NCI-H510A treated with DMSO at 0.1 percent for 48 hours (cell line): ENCODE data around the gene ZFP62.

Experiments used
- DNase-seq: peaks from one replicate; lab custom pipeline; 2025; lab: John Stamatoyannopoulos, UW

The ZFP62 gene

DNA sequence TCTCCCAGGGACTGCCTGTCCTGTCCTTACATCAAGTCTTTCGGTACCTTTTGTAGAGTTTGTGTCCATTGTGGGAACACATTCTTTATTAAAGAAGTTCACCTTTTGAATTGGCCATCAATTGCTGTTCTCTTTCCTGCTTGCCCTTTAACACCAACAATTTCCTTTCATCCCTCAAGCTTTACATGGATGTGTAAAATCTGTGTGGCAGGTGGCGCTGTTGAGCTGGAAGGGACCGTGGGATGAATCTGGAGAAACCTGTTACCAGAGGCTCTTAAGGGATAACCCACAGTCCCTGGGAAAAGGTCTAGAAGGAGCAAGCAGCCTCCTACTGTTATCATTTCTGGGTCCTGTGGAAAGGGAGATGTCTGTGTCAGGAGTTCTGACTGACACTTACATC lies 7.9 kb upstream of the ZFP62 start:
- peak; percentile 44 for DNase-seq

DNA sequence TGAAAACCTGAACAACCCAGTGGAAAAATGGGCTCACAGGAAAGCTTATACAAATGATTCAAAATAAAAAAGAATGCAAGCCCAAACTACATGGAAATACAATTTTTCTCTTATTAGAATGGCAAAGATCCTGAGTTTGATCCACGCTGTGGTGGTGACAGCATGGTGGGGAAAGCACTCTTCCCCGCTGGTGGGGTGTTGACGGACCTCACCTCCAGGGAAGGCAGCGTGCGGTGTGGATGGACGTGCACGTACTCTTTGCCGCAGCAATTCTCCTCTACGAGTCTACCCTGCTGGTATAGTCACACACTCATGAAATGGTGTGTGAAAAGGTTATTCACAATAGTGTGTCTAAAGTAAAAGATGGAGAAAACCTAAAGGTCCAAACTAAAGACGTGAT lies 5.9 kb upstream of the ZFP62 start:
- no peak for DNase-seq

DNA sequence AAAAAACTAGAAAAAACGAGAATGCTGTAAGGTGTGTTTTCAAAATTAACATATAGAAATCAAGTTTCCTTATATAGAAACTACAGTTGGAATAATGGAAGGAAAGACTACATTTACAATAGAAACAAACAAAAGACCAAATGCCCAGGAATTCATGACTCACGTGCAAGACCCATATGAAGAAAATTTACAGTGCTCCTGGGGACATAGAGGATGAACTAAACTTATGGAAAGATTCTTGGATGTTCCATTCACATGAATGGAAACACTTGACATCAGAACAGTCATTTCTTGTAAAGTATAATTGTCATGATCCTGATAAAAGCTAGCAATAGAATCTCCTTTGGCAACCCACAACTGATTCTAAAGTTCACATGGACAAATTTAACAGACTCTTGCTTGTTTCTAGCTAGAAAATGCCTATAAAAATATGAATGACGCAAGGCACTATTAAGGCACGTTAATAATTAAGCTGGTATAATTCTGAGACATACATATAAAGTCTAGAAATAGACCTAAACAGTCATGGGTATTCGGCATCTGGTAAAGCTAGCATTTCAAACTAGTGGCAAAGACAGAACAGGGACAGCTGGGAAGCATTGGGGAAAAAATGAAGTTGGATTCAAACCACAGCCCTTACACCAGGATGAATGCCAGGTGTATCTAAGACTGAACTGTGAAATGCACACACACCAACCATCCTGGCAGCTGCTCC lies 5.1 kb upstream of the ZFP62 start:
- no peak for DNase-seq

GRCh38 chr5:180862645-180863044 lies 1.6 kb upstream of the ZFP62 start:
- no peak for DNase-seq

GRCh38 chr5:180860273-180860886 lies 696 bp downstream of the ZFP62 start:
- DNase-seq: peak; percentile 30

DNA sequence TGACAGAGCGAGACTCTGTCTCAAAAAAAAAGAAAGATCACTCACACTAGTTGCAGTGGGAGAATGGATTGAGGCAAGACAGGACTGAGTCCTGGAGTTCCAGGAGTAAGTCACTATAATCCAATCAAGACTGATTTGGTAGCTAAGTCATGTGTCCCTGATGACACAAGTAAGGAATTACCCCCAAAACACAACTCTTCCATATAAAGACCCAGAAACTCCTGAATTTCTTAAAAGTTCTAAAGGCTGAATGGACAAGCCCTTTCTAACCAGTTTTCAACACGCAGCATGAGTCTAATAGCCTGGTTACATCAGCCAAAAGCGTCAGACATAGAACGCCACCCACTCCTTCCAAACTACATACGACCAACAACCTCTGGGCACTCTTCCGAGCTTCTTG lies 2.5 kb downstream of the ZFP62 start:
- DNase-seq: no peak

DNA sequence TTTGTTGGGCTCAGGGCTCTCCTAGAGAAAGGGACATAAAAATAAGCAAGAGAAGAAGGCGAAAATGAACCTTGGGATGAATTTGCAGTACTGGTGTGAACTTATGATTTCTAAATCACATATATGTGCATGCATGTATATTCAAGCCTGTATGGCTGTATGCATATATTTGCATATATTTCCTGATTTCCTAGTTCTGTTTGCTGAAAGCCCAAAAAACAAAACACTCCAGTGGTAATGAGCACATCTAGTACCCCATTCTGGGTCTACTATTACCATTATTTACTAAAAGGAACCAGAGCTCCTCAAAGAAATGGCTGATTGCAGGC lies 7.3 kb downstream of the ZFP62 start:
- no peak for DNase-seq

DNA sequence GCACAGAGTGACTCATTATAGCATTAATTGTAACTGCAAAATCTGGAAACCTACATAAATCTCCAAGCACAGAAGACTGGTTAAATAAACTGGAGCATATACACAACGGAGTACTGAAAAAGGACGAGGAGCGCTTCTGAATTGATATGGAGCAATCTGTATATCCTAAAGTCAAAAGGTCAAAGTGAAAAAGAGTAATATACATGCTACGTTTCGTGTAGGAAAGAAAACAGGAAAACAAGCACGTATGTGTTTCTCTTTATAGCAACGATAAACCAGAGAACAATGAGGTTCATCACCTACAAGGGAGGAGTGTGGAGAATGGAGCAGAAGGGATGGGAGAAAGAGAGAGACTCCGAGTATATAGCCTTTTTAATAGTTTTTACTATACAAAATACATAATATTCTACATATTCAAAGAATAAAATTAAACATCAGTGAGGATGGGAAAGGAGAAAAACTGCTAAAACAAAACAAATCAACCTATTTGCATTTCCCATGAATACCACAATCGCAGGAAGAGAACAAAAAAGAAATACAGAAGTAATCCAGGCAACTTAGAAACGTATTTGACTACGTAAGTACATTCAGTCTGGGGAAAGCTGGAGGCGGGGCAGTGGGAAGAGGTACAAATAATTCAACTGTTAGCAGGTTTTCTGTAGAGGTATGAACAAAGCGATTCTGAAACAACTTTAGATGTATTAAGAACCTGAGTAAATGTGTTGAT lies 7.8 kb downstream of the ZFP62 start:
- DNase-seq: no peak

DNA sequence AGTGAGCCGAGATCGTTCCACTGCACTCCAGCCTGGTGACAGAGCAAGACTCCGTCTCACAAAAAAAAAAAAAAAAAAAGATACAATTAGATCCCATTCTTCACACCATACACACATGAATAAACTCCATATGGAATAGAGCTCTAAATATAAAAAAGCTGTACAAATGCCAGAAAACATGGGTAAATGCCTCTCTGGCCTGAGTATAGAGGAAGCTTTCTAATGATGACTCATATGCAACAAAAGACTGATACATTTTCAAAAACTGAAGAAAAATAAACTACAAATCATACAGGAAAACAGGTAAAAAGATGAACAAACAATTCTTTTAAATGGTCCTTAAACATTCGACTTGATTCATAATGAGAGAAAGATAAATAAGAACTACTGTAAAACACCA lies 8.6 kb downstream of the ZFP62 start:
- DNase-seq: no peak

DNA sequence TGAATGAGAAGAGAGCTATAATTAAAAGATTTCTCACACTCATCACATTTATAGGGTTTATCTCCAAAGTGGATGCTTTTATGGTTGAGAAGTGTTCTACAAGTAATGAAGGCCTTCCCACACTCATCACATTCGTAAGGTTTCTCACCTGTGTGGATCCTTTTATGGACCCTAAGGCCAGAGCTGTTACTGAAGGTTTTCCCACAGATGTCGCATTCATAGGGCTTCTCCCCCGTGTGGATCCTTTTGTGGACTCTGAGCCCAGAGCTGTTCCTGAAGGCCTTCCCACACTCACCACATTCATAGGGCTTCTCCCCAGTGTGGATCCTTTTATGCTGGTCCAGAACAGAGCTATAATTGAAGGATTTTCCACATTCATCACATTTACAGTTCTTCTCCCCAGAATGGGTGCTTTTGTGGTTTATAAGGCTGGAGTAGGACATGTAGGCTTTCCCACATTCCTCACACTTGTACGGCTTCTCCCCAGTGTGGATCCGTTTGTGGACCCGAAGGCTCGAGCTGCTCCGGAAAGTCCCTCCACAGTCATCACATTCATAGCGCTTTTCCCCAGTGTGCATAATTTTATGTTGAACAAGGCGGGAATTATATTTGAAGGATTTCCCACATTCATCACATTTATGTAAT lies 10.5 kb downstream of the ZFP62 start:
- DNase-seq: no peak

- no peak for DNase-seq
These were observed 11.2 kb downstream of the ZFP62 start for GRCh38 chr5:180849827-180850226.

DNA sequence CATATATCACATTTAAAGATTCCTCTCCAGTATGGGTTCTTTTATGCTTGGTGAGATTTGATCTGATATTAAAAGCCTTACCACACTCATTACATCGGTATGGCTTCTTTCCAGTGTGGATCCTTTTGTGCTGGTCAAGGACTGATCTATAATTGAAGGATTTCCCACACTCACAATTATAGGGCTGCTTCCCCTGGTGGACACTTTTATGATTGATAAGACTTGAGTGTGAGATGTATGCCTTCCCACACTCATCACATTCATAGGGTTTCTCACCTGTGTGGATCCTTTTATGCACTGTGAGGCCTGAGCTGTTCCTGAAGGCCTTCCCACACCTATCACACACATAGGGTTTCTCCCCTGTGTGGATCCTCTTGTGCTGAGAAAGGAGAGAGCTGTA lies 12.2 kb downstream of the ZFP62 start:
- DNase-seq: no peak

GRCh38 chr5:180848265-180848664 lies 12.8 kb downstream of the ZFP62 start:
- DNase-seq: no peak

- no peak for DNase-seq
These were observed 14.1 kb downstream of the ZFP62 start for GRCh38 chr5:180847026-180847425.

GRCh38 chr5:180844858-180845257 lies 16.2 kb downstream of the ZFP62 start:
- DNase-seq: no peak

DNA sequence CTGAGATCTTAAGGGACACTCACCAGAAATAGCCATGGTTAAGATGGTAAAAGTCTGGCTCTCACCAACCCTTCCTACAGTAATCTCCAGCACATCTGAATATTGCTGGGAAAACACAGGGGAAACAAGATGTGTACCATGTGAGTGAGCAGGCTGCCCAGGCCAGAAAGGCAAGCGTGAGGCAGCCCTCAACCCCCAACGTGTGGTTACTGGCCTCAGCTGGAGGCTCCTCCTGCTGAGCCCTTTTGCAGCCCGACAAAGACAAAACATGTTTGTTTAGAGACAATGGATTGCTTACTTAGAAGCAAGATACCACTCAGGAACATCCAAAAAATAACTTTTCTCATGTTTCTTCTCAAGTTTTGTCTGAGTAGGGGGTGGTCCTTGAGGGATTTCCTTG lies 16.6 kb downstream of the ZFP62 start:
- no peak for DNase-seq

- DNase-seq: no peak
These were observed 21.1 kb downstream of the ZFP62 start for GRCh38 chr5:180839935-180840334.

GRCh38 chr5:180839227-180839626 lies 21.8 kb downstream of the ZFP62 start:
- no peak for DNase-seq

DNA sequence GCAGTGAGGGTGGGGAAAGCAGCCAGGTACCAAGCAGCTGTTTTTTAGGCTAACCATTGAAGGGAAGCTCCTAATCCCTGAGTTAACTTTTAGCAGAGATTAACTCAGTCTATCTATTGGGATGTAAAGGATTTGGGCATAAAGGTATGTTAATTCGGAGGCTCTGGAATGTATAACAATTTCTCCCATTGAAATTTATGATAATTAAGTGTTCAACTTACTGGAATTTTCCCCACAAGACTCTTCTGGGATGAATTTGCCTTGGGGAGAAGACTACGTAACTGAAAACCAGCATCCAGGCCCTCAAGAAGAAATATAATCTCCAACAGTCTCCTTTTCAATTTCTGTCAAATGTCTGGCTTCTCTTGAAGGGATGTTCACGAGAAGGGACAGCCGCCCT lies 23.6 kb downstream of the ZFP62 start:
- DNase-seq: no peak

DNA sequence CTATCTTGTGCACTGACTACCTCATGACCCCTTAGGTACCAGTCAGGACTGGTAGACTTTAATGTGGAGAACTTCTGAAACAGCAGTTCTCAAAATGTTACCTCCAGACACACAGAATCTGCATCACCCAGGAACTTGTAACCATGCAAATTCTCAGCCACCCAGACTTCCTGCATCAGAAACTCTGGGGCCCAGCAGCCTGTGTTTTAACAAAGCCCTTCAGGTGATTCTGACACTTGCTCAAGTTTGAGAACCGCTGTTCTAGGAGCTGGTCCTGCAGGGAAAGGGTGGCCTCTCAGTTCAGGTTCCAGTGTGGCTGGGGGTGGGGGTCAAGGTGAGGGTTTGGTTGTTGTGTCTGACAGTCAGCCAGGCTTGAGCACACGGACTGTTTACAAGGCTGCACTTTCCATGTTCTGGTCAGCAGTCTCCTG lies 28.4 kb downstream of the ZFP62 start:
- no peak for DNase-seq

- peak; percentile 43 for DNase-seq
These were observed 29.7 kb downstream of the ZFP62 start for GRCh38 chr5:180831139-180832093.
